GM12875 (cell line): ENCODE measurements around the gene METTL14.

Source experiments
- H3K4me3 ChIP-seq: one replicate; pipeline ENCODE4 v1.5.1; 2011; ENCODE audit warnings: low read depth, low read length, control low read depth
- CTCF ChIP-seq: IDR thresholded peaks from 2 replicates; pipeline ENCODE4 v1.5.1; 2011; ENCODE audit warnings: low read depth, mild to moderate bottlenecking, control low read depth, inconsistent platforms, low read length, moderate library complexity, borderline replicate concordance; ENCODE audit not compliant: insufficient read depth

The METTL14 gene

GRCh38 chr4:118754890-118755289 lies 69.7 kb downstream of the METTL14 start:
- TF ChIP-seq CTCF: no peak
- no peak overlapping the region for H3K4me3 ChIP-seq

GRCh38 chr4:118755438-118756226 lies 70.4 kb downstream of the METTL14 start:
- no peak overlapping the region for H3K4me3 ChIP-seq
- no peak for TF ChIP-seq CTCF

- H3K4me3 ChIP-seq: no peak overlapping the region
- TF ChIP-seq CTCF: no peak
Observed at GRCh38 chr4:118756429-118756828, 71.2 kb downstream of the METTL14 start.

- H3K4me3 ChIP-seq: no peak overlapping the region
- no peak for TF ChIP-seq CTCF
Observed at GRCh38 chr4:118756958-118757357, 71.8 kb downstream of the METTL14 start.

GRCh38 chr4:118757761-118758251 lies 72.6 kb downstream of the METTL14 start:
- TF ChIP-seq CTCF: no peak
- no peak overlapping the region for H3K4me3 ChIP-seq

- no peak overlapping the region for H3K4me3 ChIP-seq
- TF ChIP-seq CTCF: no peak
Observed at GRCh38 chr4:118758293-118758692, 73.1 kb downstream of the METTL14 start.

GRCh38 chr4:118759481-118759880 lies 74.3 kb downstream of the METTL14 start:
- no peak for TF ChIP-seq CTCF
- no peak overlapping the region for H3K4me3 ChIP-seq
